Measurements from ENCODE around the gene RBMS2.
"Not testable (repeated sequence)": the region's sequence is repeated elsewhere in the genome, so short reads cannot be mapped to it uniquely, and the experiment has no call there.

Gene RBMS2

DNA sequence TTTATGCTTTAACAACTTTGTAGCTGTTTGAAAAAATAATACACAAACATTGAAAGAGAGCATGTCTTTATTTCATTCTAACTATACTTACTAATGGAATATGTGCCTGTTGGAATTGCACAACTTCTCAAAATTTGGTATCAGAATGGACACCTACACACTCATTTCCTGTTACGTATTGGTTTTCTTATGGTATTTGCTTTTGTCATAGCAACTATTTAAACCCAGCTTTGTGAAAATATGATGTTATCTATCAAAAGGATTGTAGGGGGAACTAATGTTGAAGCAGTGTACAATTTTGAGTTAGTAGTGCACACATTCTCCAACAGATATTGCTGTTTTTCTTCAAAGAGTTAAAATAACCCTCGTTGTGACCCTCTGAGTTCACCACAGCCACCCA, 52.6 kb downstream of the RBMS2 start:
- in situ Hi-C loops (cut with HindIII; ENCODE audit: low sequenced_read_pairs): no loop called here

DNA sequence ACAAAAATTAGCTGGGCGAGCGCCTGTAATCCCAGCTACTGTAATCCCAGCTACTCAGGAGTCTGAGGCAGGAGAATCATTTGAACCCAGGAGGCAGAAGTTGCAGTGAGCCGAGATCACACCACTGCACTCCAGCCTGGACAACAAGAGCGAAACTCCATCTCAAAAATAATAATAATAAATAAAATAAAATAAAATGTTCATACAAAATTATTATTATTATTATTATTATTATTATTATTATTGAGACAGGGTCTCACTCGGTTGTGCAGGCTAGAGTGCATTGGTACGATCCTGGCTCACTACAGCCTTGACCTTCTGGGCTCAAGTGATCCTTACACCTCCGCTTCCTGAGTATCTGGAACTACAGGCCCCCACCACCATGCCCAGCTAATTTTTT, 55.6 kb downstream of the RBMS2 start:
- in situ Hi-C loops (cut with HindIII; ENCODE audit: low sequenced_read_pairs): not testable (repeated sequence)

DNA sequence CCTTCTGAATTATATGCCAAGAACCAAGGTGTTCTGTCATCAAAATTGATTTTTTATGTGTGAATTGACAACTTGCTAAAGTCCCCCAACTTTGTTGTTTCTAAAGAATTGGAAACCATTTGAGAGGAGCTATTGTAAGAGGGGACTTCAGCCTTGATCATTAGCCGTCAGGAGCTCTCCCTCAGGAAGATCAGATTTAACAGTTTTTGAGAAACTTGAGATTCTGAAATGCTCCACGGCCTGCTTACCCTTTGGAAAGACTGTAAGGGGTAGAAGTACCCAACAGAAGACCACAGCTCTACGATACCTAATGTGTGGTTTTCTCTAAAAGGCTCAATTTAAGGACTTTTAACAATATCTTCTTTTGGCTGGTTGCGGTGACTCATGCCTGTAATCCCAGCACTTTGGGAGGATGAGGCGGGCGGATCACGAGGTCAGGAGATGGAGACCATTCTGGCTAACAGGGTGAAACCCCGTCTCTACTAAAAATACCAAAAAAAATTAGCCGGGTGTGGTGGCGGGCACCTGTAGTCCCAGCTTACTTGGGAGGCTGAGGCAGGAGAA, 57.4 kb downstream of the RBMS2 start:
- in situ Hi-C loops (cut with HindIII; ENCODE audit: low sequenced_read_pairs): no loop called here

DNA sequence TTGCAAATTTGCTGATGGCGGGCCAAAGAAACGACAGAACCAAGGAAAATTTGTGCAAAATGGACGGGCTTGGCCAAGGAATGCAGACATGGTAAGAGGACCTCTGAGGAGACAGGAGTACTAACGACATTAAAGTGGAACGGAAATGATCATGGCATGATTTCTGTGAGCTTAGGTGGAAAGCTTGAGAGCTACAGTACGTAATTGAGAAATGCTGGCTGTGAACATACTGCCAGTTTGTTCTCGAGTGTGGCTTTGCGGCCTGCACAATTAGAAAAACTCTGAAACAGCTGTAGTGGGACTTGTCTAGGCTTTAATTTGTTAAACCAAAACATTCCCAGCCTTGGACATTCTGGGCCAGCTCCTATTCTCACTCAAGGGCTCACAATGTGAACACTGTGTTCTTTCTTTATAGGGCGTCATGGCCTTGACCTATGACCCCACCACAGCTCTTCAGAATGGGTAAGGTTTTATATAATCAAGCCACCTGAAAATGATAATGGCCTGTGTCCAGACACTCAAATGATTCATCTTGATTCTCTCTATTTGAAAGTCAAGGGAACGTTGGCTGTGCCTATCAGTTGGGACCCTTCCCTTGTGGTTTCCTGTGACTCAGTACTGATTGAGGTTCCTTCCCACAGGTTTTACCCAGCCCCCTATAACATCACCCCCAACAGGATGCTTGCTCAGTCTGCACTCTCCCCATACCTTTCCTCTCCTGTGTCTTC, 60.0 kb downstream of the RBMS2 start:
- in situ Hi-C loops (cut with HindIII; ENCODE audit: low sequenced_read_pairs): no loop called here

DNA sequence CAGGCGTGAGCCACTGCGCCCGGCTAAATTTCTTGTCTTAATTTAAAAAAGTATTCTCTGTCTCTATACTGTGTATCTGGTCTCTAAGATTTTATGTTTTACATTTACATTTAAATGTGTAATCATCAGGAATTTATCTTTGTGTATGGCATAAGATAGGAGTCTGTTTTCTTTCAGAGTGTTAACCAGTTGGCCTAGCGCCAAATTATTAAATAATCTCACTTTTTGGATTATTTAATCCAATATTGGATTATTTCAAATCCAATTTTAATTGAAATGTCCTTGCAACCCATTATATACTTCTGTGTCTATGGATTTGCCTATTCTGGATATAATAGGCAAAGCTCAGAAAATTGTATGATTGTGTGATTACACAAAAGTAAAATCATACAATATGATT, 63.5 kb downstream of the RBMS2 start:
- in situ Hi-C loops (cut with HindIII; ENCODE audit: low sequenced_read_pairs): no loop called here

DNA sequence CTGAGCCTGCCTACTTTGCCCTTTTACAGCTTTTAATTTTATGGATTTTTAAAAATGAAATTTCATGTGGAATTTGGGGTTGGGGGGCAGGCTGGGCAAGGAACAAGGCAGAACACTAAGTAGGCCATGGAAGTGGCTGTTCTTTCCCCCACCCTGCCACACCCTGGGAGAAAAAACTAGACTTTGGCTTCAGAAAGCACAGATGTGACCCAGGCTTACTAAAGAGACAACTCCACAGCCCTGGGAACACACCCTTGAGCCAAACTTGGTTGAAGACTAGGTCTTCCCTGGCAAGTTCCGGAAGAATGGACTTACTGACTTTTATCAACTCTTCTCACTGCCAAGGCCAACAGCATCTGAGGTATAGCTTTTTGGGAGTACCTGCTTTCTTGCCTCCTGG, 68.2 kb downstream of the RBMS2 start:
- in situ Hi-C loops (cut with HindIII; ENCODE audit: low sequenced_read_pairs): no loop called here

DNA sequence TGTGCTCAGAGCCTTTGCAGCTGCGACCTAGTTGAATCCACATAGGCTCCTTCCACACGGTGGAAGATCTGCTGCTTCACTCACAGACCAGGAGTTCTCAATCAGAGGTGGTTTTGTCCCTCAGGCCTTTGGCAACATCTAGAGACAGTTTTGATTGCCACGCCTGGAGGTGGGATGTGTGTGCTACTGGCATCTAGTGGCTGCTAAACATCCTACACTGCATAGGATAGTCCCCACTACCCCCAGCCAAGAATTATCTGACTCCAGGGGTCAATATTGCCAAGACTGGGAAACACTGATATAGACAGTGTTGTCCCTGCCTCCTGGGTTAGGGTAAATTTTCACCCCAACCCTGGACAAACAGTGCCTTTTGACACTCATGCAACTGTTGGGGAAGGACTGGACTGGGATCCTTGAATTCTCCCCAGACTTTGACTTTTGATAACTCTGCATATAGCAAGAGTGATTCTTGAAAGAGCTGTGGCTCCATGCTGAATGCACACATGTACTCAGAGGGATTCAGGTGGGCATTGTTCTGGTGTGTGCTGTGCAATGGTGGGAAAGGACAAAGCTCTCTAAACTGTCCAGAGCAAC, 68.7 kb downstream of the RBMS2 start:
- in situ Hi-C loops (cut with HindIII; ENCODE audit: low sequenced_read_pairs): no loop called here

DNA sequence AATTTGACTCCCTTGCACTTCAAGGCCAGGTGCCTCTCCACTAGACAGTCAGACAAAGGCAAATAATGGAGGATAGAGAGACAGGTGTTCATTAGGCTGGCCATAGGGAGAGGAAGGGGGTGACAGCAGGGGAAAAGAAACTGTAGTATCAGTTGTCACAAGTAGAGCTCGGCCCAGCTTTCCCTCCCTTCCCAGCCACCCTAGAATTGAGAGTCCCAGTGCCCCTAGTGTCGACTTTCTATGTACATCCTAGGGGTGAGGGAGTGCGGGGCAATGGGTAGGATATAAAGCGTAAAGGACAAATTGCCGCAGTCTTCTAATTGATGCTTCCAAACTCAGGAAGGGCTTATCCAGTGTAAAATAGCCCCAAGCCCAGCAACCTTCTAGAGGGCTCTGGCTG, 69.5 kb downstream of the RBMS2 start:
- in situ Hi-C loops (cut with HindIII; ENCODE audit: low sequenced_read_pairs): no loop called here

DNA sequence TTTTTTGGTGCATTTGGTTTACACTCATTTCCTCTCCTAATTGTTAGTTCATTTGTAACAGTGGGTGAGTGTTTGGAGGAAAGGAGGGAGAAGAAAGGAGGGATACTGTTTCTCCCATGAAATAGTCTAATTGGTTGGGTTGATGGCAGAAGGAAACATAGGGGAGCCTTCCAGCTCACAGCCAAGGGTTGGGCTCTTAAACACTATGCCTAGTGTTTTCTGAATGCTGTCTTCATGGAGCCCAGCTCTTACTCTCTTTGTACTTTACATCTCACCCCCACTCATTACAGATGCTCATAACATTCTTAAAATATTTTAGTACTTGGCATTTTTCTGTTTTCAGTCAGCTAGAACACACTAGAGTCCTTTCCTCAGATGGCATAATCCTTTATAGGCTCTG, 70.3 kb downstream of the RBMS2 start:
- in situ Hi-C loops (cut with HindIII; ENCODE audit: low sequenced_read_pairs): no loop called here

DNA sequence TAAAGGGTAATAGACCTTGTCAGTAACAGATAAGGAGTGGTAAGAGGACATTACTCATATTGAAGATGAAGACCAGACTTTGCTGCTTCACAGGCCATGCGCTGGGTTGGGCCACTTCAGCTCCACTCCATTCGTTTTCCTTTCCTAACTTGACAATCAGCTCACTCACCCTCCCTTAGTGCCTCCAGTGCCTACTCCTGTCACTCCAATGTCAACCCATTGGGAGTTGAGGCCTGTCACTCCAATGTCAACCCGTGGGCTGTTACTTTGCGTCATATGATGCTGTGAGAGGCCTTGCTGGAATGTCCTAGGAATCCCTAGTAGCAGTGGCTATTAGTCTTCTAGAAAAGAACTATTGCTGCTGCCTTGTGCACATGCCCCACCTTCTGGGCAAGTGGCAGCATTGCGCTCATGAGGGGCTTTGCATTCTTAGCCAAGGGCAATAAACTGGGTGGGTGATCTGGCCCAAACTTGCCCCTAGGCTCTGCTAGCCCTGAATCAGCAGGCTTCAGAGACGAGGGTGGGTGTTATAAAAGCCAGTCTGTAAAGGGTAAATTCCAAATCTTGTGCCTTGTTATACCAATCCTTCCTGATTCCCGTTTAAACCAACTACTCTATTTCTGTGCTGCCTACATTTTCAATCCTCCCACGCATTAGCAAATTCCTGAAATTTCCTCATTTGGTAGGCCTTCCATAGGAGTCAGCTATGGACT, 72.4 kb downstream of the RBMS2 start:
- in situ Hi-C loops (cut with HindIII; ENCODE audit: low sequenced_read_pairs): no loop called here

DNA sequence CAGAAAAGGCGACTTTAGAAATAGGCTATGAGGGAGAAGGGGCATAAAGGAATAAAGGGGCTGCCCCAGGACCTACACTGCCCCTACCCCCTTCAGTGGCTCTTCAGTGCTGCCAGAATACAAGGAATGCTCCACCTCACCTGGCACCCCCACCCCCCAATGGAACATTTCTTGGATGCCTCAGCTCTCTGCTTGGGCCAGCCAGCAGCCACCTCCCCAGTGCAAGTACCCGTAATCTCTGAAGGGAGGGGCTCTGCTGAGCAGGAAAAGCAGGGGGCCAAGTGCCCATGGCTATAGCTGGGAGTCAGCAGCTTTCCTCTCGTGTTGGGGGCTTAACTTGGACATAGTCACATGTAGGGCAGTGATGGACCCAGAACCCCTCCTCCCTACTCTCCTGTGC, 75.2 kb downstream of the RBMS2 start:
- in situ Hi-C loops (cut with HindIII; ENCODE audit: low sequenced_read_pairs): no loop called here

DNA sequence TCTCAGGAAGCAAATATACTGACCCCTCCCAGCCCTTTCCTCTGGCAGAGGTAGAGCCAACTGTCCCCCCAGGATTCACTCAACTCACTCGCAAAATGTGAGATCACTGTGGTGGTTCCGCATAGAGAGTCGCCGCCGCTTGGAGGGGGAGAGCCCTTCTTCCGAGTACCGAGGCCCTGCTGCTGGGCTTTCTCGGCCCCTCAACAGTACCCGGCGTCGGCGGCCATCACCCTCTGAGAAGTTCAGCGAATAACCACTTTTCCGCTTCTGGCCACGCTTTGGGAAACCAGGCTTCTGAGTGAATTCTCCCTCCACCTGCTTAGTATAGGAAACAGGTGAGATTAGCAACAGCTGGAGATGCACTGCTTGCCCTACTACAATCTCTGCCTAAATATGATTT, 77.4 kb downstream of the RBMS2 start:
- in situ Hi-C loops (cut with HindIII; ENCODE audit: low sequenced_read_pairs): no loop called here

DNA sequence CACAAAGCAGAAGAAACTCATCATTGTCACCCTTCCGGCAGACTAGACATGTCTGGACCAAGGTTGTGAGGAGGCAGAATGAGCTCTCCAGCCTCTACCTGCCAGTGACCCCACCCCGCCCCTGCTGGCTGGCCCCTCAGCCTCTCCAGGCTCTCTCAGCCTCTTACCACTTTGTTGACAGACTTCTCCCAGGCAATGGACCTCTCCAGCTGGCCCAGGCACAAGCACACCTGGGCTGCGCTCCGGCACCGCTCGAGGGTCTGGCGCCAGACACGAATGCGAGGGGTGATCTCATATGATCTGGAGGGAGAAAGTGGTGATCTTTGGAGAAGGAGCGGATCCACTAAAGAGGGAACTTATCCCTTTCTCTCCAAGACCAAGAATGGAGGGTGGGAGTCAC, 78.2 kb downstream of the RBMS2 start:
- in situ Hi-C loops (cut with HindIII; ENCODE audit: low sequenced_read_pairs): loop anchor here (25.0 kb wide), 1 partner anchor 87 kb away; the partner anchor contains the start of gene RBMS2

DNA sequence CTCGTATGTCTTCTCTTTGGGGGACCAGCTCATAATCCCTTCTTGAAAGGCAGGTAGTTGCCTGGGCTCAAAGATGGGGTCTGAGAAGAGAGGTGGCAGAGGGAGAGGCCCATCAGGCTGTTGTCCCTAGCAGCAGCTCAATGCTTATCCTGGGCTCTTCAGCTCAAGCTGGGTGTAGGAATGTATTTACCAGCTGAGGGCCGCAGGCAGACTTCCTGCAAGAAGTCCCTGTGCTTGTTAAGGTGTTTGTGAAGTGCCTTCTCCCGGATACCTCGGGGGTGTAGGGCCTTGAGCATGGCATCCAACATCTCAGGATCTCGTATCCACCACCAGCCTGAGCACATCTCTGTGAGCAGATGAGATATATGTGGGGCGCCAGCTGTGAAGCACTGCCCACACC, 79.1 kb downstream of the RBMS2 start:
- in situ Hi-C loops (cut with HindIII; ENCODE audit: low sequenced_read_pairs): loop anchor here (25.0 kb wide), 1 partner anchor 88 kb away; the partner anchor contains the start of gene RBMS2

DNA sequence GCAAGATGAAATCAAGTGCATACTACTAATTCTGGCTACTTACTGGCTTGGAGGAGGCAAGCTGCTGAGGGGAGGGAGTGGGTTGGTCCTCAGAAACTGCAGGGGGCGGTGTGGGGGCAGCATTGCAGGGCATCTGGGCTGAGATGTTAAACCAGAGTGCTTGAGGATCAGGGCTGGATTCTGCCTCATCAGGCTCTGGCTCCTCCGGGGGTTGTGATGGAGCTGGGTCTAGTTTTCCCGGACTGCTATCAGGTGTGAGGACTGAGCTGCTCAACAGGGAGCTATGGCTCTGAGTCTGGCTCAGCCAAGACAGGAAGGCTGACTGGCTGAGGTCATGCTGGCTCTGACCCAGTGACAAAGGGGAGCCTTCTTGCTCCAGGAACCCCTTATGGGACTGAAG, 79.9 kb downstream of the RBMS2 start:
- in situ Hi-C loops (cut with HindIII; ENCODE audit: low sequenced_read_pairs): loop anchor here (25.0 kb wide), 1 partner anchor 89 kb away; the partner anchor contains the start of gene RBMS2

DNA sequence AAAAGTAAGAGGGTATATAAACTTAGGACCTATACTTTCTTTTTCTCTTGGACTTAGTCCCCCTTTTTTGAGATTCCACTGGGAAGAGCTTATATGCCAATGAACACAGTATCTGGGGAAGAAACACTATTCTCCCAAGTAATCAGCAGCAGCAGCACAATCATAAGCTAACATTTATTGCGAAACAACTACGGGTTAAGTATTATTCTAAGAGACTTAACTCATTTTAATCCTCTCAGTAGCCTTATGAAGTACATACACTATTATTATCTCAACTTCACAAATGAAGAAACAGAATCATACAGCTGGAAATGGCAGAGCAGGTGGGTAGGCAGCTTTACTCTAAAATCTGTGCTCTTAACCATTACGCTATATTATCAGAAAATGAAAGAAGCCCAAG, 80.6 kb downstream of the RBMS2 start:
- in situ Hi-C loops (cut with HindIII; ENCODE audit: low sequenced_read_pairs): loop anchor here (25.0 kb wide), 1 partner anchor 90 kb away; the partner anchor contains the start of gene RBMS2

DNA sequence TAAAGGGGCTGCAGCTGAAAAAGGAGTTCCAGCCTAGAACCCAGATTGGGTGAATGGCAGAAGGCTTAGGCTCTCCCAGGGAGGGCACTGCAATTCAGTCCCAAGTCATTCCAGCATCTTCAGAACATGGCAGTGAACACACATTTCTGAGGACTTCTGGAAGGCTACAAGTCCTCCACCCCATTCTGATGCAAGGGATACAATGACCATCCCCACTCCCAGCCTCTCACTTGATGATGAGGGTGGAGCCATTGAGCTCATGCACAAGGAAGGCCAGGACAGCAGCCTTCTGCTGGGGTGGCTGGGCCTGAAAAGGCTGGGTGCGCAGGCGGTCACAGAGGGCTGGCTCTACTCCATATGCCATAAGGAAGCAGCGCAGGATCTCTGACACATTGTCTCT, 82.7 kb downstream of the RBMS2 start:
- in situ Hi-C loops (cut with HindIII; ENCODE audit: low sequenced_read_pairs): loop anchor here (25.0 kb wide), 1 partner anchor 92 kb away; the partner anchor contains the start of gene RBMS2

DNA sequence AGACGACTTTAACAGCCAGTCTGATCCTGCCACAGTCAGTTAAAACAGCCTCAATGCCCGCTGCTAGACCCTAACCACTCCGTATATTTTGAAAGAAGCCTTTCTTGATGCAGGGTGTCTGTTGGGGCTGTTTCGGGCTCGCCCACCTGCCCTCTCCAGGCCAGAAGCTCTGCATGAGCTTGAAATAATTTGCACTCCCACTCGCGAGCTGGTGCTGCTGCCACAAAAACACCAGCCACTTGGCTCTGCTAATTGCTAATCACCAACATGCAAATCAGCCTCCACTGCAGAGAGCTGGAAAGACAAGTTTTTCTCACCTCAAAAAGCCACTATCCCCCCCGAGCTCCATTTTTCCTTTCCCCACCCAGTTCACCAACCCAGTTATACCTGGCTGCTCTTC, 93.0 kb downstream of the RBMS2 start:
- in situ Hi-C loops (cut with HindIII; ENCODE audit: low sequenced_read_pairs): loop anchor here (25.0 kb wide), 1 partner anchor 102 kb away; the partner anchor contains the start of gene RBMS2

DNA sequence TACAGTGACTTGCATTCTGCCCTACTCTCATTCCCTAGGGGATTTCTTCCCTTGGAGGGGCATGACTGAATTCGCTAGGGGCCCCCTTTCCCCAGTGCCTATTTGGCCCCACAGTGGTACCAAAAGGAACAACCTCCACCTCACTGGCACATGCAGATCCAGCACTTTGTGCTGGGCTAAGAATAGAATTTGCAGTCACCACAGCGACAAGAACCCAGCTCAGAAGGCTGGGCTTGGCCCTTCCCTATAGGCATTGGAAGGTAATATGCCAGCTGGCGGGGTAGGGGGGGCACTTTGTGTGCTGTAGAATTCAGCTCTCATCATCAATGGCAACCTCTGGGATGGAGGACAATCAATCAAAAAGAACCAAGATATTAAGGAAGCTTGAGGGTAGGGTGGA, 94.6 kb downstream of the RBMS2 start:
- in situ Hi-C loops (cut with HindIII; ENCODE audit: low sequenced_read_pairs): loop anchor here (25.0 kb wide), 1 partner anchor 104 kb away; the partner anchor contains the start of gene RBMS2

DNA sequence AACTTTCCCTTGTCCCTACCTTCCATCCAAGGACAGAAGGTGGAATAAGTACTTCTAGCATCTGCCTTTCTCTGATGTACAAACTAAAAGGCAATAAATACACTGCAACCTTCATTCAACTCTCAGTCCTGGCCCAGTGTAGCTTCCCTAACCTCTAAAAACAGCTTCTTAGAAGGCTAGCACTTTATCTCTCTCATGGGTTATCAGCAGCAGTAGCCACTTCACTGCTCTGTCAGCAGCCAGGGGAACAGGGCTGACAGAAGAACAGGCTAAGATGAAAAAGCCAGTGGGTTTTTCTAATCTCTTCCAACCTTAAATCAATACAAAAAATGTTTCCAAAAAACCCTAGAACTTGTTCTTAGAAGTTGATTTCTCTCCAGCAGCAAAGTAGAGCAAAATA, 95.3 kb downstream of the RBMS2 start:
- in situ Hi-C loops (cut with HindIII; ENCODE audit: low sequenced_read_pairs): loop anchor here (25.0 kb wide), 1 partner anchor 105 kb away; the partner anchor contains the start of gene RBMS2

DNA sequence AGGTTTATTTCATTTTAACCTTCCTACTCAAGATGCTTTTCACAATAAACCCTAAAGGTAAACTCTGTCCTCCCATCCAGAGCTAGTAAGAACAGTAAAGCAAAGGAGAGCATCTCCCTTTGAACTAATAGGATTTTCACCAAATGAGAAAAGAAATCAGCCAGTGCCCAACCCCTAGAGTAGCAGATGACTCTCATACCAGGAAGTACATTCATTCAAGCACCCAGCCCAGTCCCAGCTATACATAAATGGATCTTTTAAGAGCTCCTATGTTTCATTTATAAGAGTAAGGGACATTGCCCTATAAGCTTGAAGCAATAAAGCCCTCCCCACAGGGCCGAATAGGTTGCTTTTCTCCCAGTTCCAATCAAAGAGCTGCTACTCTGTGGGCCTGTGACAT, 100.9 kb downstream of the RBMS2 start:
- in situ Hi-C loops (cut with HindIII; ENCODE audit: low sequenced_read_pairs): loop anchor here (5.0 to 25.0 kb wide), 2 partner anchors 55 to 110 kb away; partner anchors contain the start of gene RBMS2

All from DLD1 (cell line).